Neural crest cell (in vitro differentiated cells): Measurements from ENCODE around the gene GGACT. TPM values are rescaled to one million over a fixed set of nuclear protein-coding genes. Genes with fewer than 3 reads are reported as not detected.

ENCODE experiments used
- DNase-seq: peaks from one replicate; pipeline ENCODE4 v3.0.0; 2021; ENCODE audit warnings: low read depth, mixed read lengths, low spot score
- H3K27ac Mint-ChIP-seq: one replicate; pipeline ENCODE4 v1.8.0; 2021; ENCODE audit warnings: mild to moderate bottlenecking, mixed read lengths; ENCODE audit not compliant: unreplicated experiment
- H3K27me3 Mint-ChIP-seq: 2 replicates; pipeline ENCODE4 v1.8.0; 2021; ENCODE audit warnings: low read depth, mild to moderate bottlenecking, mixed read lengths
- H3K36me3 Mint-ChIP-seq: 2 replicates; pipeline ENCODE4 v1.8.0; 2021; ENCODE audit warnings: low read depth, mild to moderate bottlenecking, mixed read lengths
- H3K4me1 Mint-ChIP-seq: 2 replicates; pipeline ENCODE4 v1.8.0; 2021; ENCODE audit warnings: mixed read lengths
- H3K4me3 Mint-ChIP-seq: one replicate; pipeline ENCODE4 v1.8.0; 2021; ENCODE audit warnings: mild to moderate bottlenecking, mixed read lengths
- H3K9me3 Mint-ChIP-seq: 2 replicates; pipeline ENCODE4 v1.8.0; 2021; ENCODE audit warnings: mixed read lengths
- total RNA-seq: library from RNA; stranded (reverse); gene quantifications from 2 replicates; pipeline ENCODE4 v1.2.1, GENCODE V29; 2021
- TF ChIP-seq, protein P1 (sequence below): fragments of 200-600 bp; sonication (generic); conservative IDR thresholded peaks from 2 replicates; pipeline ENCODE4 v1.5.0; 2021; ENCODE audit warnings: antibody characterized with exemption, mild to moderate bottlenecking

Gene GGACT
- total RNA-seq, 1 donor from 2014 or later: 5.9 TPM

DNA sequence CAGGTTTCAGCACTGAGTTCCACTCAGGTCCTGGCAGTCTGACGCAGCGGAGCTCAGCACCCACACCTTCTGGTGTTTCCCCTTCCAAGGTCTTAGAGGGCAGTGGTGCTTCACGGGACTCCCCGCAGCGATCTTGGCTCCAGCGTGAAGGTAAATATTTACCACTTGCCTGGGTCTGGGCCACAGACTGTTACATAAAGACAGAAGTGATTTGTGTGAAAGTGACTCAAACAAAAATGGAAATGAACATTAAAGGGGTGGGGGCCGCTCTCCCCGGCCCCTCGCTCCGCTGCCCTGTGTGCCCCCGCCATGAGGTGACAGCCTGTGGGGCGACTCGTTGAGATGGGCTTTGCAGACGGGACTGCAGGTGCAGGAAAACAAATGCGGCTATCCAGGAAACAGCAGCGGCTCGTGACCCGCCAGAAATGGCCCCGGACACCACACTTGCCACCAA is 55.0 kb downstream of the GGACT start:
- Mint-ChIP-seq H3K4me3 (no peak overlapping the region), H3K9me3 (no peaks in the 10 kb centered on the region), H3K27ac (no peak overlapping the region), H3K4me1 (no peaks in the 10 kb centered on the region), H3K27me3 (no peaks in the 10 kb centered on the region), H3K36me3 (peaks cover 14% of the 10 kb centered on the region)
- TF ChIP-seq, protein P1, sequence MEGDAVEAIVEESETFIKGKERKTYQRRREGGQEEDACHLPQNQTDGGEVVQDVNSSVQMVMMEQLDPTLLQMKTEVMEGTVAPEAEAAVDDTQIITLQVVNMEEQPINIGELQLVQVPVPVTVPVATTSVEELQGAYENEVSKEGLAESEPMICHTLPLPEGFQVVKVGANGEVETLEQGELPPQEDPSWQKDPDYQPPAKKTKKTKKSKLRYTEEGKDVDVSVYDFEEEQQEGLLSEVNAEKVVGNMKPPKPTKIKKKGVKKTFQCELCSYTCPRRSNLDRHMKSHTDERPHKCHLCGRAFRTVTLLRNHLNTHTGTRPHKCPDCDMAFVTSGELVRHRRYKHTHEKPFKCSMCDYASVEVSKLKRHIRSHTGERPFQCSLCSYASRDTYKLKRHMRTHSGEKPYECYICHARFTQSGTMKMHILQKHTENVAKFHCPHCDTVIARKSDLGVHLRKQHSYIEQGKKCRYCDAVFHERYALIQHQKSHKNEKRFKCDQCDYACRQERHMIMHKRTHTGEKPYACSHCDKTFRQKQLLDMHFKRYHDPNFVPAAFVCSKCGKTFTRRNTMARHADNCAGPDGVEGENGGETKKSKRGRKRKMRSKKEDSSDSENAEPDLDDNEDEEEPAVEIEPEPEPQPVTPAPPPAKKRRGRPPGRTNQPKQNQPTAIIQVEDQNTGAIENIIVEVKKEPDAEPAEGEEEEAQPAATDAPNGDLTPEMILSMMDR: no peak
- no peak for DNase-seq

DNA sequence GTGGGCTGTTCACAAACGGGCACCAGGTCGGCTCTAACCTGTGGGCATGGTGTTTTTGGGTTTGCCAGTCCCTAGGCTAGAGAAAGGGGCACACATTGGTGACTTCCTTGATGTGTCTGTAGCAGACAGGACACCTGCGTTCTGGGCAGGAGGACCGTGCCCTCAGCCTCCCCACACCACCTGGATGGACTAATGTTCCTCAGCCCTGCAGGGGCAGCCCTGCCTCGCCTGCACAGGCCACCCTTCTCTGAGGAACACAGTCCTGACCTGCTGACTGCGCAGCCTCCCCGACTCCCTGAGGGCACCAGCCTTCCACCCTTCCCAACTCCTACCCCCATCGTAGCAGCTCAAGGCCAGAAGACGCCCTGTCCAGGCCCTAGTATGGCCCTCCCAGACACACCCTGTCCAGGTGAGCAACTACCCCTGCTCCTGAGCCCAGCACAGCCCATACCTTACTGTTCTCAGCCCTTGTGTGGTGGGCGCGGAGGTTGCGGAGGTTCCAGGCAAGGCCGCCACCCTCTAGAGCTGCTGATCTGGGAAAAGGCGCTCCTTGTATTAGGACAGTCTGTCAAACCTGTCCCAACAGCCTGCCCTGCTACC is 55.7 kb downstream of the GGACT start:
- H3K27ac Mint-ChIP-seq: no peak overlapping the region
- peaks cover 16% of the 10 kb centered on the region for H3K36me3 Mint-ChIP-seq
- no peak overlapping the region for H3K4me3 Mint-ChIP-seq
- TF ChIP-seq, protein P1: no peak
- no peaks in the 10 kb centered on the region for H3K4me1 Mint-ChIP-seq
- DNase-seq: no peak
- H3K27me3 Mint-ChIP-seq: no peaks in the 10 kb centered on the region
- H3K9me3 Mint-ChIP-seq: no peaks in the 10 kb centered on the region

DNA sequence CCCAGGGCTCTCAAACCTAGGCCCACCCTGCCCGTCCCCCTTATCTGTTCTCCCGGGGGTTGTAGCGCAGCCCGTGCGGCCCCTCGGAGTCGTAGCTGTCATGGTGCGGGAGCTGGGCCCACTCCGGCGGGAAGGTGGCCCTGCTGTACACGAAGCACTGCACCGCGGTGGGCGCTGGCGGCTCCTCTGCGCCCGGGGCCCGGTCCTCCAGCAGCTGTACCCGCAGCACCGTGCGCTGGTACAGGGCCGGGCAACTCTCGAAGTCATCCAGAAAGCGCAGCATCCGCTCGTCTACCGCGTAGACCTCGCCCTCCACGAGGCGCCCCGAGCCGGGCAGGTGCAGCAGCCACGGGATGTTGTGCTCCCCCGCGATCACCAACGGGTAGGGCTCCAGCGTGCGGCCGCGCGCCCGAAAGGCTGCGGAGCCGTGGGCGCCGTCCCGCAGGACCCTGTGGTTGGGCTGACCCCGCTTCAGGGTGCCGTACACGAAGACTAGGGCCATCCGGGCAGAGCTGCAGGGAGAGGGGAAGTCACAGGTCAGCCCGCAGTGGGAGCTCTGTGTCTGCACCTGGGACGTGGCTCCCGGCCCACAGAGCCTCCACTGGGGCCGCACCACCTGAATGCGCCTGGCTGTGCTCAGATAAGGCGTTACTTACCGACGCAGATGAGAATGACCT is 56.4 kb downstream of the GGACT start:
- TF ChIP-seq, protein P1: no peak
- H3K4me1 Mint-ChIP-seq: no peaks in the 10 kb centered on the region
- no peaks in the 10 kb centered on the region for H3K9me3 Mint-ChIP-seq
- DNase-seq: no peak
- peaks cover 11% of the 10 kb centered on the region for H3K36me3 Mint-ChIP-seq
- H3K27ac Mint-ChIP-seq: no peak overlapping the region
- H3K27me3 Mint-ChIP-seq: no peaks in the 10 kb centered on the region
- H3K4me3 Mint-ChIP-seq: no peak overlapping the region

DNA sequence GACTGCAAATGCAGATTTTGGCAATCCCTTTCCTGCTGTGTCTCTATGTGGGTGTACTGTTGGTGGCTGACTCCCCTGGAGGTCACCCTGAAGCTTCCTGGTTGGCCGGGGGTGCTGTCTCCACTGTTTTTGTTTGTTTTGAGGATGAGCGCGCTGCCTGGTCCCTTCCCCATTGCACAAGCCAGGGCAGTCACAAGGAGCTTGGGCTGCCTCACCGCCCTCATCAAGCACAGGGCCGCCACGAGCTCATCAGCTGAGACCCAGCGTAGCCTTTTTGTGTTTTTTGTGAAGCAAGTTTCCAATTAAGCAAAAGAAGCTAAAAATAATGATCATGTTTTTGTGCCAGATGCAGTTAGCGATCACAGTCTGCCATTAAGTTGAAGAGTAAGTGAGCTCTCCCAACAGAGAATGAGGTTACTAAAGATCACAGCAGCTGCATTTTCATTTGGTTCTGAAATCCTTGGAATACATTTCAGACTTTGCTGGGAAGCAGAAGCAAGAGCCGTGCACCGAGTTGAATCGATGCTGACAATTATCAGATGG is 57.8 kb downstream of the GGACT start:
- TF ChIP-seq, protein P1: no peak
- no peak overlapping the region for H3K27ac Mint-ChIP-seq
- peaks cover 9% of the 10 kb centered on the region for H3K36me3 Mint-ChIP-seq
- H3K4me3 Mint-ChIP-seq: no peak overlapping the region
- no peaks in the 10 kb centered on the region for H3K4me1 Mint-ChIP-seq
- no peaks in the 10 kb centered on the region for H3K9me3 Mint-ChIP-seq
- no peaks in the 10 kb centered on the region for H3K27me3 Mint-ChIP-seq
- DNase-seq: no peak

DNA sequence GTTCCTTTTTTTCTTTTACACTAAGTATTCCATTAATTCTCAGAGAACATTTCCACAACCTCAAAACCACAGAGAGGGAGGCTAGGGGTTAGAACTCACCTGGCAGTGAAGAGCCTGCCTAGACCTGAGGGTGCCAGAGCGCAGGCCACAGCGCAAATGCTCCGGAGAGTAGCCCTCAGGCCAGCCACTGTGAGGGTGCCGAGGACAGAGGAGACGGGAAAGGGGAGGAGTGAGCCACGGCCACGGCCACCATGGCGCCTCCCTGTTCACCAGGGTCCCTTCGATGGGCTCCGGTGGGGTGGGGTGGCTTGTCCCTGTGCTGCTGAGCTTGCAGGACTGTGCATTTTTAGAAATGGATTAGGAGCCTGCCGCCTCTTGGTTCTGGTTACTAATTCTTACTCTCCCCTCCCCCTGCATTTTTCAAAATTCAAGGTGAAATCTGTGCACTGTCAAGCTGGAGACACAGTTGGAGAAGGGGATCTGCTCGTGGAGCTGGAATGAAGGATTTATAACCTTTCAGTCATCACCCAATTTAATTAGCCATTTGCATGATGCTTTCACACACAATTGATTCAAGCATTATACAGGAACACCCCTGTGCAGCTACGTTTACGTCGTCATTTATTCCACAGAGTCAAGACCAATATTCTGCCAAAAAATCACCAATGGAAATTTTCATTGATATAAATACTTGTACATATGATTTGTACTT is 58.8 kb downstream of the GGACT start:
- H3K27me3 Mint-ChIP-seq: no peaks in the 10 kb centered on the region
- no peak overlapping the region for H3K27ac Mint-ChIP-seq
- no peak overlapping the region for H3K4me3 Mint-ChIP-seq
- peaks cover 9% of the 10 kb centered on the region for H3K36me3 Mint-ChIP-seq
- TF ChIP-seq, protein P1: no peak
- DNase-seq: no peak
- H3K4me1 Mint-ChIP-seq: peaks cover 3% of the 10 kb centered on the region
- no peaks in the 10 kb centered on the region for H3K9me3 Mint-ChIP-seq
